ENCODE measurements around the gene ACSS1.

ACSS1 gene

GRCh38 chr20:25071734-25072133 lies 13.8 kb upstream of the ACSS1 start:
- H3K4me3 ChIP-seq (ENCODE audit: low read depth, low read length): no peak overlapping the region
- in situ Hi-C loops (cut with HindIII; ENCODE audit: low sequenced_read_pairs): no loop called here
- TF ChIP-seq CTCF (IDR thresholded peaks at IDR 0.05; ENCODE audit: low read depth, low read length, missing control alignments): no peak
- no peak for DNase-seq (ENCODE audit: low read depth)

- in situ Hi-C loops (cut with HindIII; ENCODE audit: low sequenced_read_pairs): no loop called here
- no peak for TF ChIP-seq CTCF (IDR thresholded peaks at IDR 0.05; ENCODE audit: low read depth, low read length, missing control alignments)
- no peak overlapping the region for H3K4me3 ChIP-seq (ENCODE audit: low read depth, low read length)
- no peak for DNase-seq (ENCODE audit: low read depth)
These were observed 13.0 kb upstream of the ACSS1 start for GRCh38 chr20:25070821-25071473.

GRCh38 chr20:25067102-25067987 lies 9.4 kb upstream of the ACSS1 start:
- no peak for TF ChIP-seq CTCF (IDR thresholded peaks at IDR 0.05; ENCODE audit: low read depth, low read length, missing control alignments)
- in situ Hi-C loops (cut with HindIII; ENCODE audit: low sequenced_read_pairs): no loop called here
- no peak for DNase-seq (ENCODE audit: low read depth)
- no peak overlapping the region for H3K4me3 ChIP-seq (ENCODE audit: low read depth, low read length)

GRCh38 chr20:25066386-25066785 lies 8.4 kb upstream of the ACSS1 start:
- in situ Hi-C loops (cut with HindIII; ENCODE audit: low sequenced_read_pairs): no loop called here
- no peak for TF ChIP-seq CTCF (IDR thresholded peaks at IDR 0.05; ENCODE audit: low read depth, low read length, missing control alignments)
- H3K4me3 ChIP-seq (ENCODE audit: low read depth, low read length): no peak overlapping the region
- no peak for DNase-seq (ENCODE audit: low read depth)

GRCh38 chr20:25065625-25066338 lies 7.8 kb upstream of the ACSS1 start:
- in situ Hi-C loops (cut with HindIII; ENCODE audit: low sequenced_read_pairs): no loop called here
- peak; percentile 78 for TF ChIP-seq CTCF (IDR thresholded peaks at IDR 0.05; ENCODE audit: low read depth, low read length, missing control alignments)
- no peak overlapping the region for H3K4me3 ChIP-seq (ENCODE audit: low read depth, low read length)
- peak; percentile 45 for DNase-seq (ENCODE audit: low read depth)

- no peak for DNase-seq (ENCODE audit: low read depth)
- TF ChIP-seq CTCF (IDR thresholded peaks at IDR 0.05; ENCODE audit: low read depth, low read length, missing control alignments): no peak
- in situ Hi-C loops (cut with HindIII; ENCODE audit: low sequenced_read_pairs): no loop called here
- H3K4me3 ChIP-seq (ENCODE audit: low read depth, low read length): no peak overlapping the region
These were observed 7.2 kb upstream of the ACSS1 start for GRCh38 chr20:25065072-25065624.
